ENCODE results near the gene NUP210L.
"Not testable (repeated sequence)": the region's sequence is repeated elsewhere in the genome, so short reads cannot be mapped to it uniquely, and the experiment has no call there.

Gene NUP210L

GRCh38 chr1:154097873-154098272 lies 57.0 kb downstream of the NUP210L start:
- no peak for DNase-seq (ENCODE audit: low spot score)

GRCh38 chr1:154095456-154096060 lies 59.3 kb downstream of the NUP210L start:
- DNase-seq (ENCODE audit: low spot score), result no peak

GRCh38 chr1:154094411-154094810 lies 60.5 kb downstream of the NUP210L start:
- no peak for DNase-seq (ENCODE audit: low spot score)

- no peak for DNase-seq (ENCODE audit: low spot score)
These were observed 61.2 kb downstream of the NUP210L start for GRCh38 chr1:154093699-154094098.

GRCh38 chr1:154091706-154092105 lies 63.2 kb downstream of the NUP210L start:
- no peak for DNase-seq (ENCODE audit: low spot score)

GRCh38 chr1:154087574-154087973 lies 67.3 kb downstream of the NUP210L start:
- no peak for DNase-seq (ENCODE audit: low spot score)

GRCh38 chr1:154083057-154083456 lies 71.8 kb downstream of the NUP210L start:
- not testable (repeated sequence) for DNase-seq (ENCODE audit: low spot score)

- no peak for DNase-seq (ENCODE audit: low spot score)
These were observed 73.3 kb downstream of the NUP210L start for GRCh38 chr1:154081386-154082126.

GRCh38 chr1:154076413-154076812 lies 78.5 kb downstream of the NUP210L start:
- DNase-seq (ENCODE audit: low spot score), result no peak

GRCh38 chr1:154075746-154076145 lies 79.1 kb downstream of the NUP210L start:
- DNase-seq (ENCODE audit: low spot score), result no peak

- no peak for DNase-seq (ENCODE audit: low spot score)
These were observed 92.6 kb downstream of the NUP210L start for GRCh38 chr1:154062309-154062708.

- not testable (repeated sequence) for DNase-seq (ENCODE audit: low spot score)
These were observed 107.4 kb downstream of the NUP210L start for GRCh38 chr1:154047436-154047835.

- not testable (repeated sequence) for DNase-seq (ENCODE audit: low spot score)
These were observed 121.2 kb downstream of the NUP210L start for GRCh38 chr1:154033697-154034096.

GRCh38 chr1:154019940-154020339 lies 134.9 kb downstream of the NUP210L start:
- no peak for DNase-seq (ENCODE audit: low spot score)

- no peak for DNase-seq (ENCODE audit: low spot score)
These were observed 135.6 kb downstream of the NUP210L start for GRCh38 chr1:154019269-154019668.

- no peak for DNase-seq (ENCODE audit: low spot score)
These were observed 140.5 kb downstream of the NUP210L start for GRCh38 chr1:154014154-154014907.

- DNase-seq (ENCODE audit: low spot score), result not testable (repeated sequence)
These were observed 142.3 kb downstream of the NUP210L start for GRCh38 chr1:154012543-154012942.

- no peak for DNase-seq (ENCODE audit: low spot score)
These were observed 142.7 kb downstream of the NUP210L start for GRCh38 chr1:154012129-154012528.

- DNase-seq (ENCODE audit: low spot score), result no peak
These were observed 148.7 kb downstream of the NUP210L start for GRCh38 chr1:154006136-154006535.

GRCh38 chr1:154000420-154000819 lies 154.5 kb downstream of the NUP210L start:
- no peak for DNase-seq (ENCODE audit: low spot score)

- not testable (repeated sequence) for DNase-seq (ENCODE audit: low spot score)
These were observed 158.0 kb downstream of the NUP210L start for GRCh38 chr1:153996882-153997281.

- no peak for DNase-seq (ENCODE audit: low spot score)
These were observed 159.2 kb downstream of the NUP210L start for GRCh38 chr1:153995640-153996039.

GRCh38 chr1:153995202-153995601 lies 159.7 kb downstream of the NUP210L start:
- no peak for DNase-seq (ENCODE audit: low spot score)

Measured in hematopoietic multipotent progenitor cell treated with erythropoietin and hydrocortisone succinate and interleukin-3 and kit ligand, for 17 days (in vitro differentiated cells).